ENCODE results near the gene ZBTB20. TPM values are rescaled to one million over a fixed set of nuclear protein-coding genes. Genes with fewer than 3 reads are reported as not detected.

Gene ZBTB20
- total RNA-seq, 1 donor from 2014 or later = 63.3 TPM

DNA sequence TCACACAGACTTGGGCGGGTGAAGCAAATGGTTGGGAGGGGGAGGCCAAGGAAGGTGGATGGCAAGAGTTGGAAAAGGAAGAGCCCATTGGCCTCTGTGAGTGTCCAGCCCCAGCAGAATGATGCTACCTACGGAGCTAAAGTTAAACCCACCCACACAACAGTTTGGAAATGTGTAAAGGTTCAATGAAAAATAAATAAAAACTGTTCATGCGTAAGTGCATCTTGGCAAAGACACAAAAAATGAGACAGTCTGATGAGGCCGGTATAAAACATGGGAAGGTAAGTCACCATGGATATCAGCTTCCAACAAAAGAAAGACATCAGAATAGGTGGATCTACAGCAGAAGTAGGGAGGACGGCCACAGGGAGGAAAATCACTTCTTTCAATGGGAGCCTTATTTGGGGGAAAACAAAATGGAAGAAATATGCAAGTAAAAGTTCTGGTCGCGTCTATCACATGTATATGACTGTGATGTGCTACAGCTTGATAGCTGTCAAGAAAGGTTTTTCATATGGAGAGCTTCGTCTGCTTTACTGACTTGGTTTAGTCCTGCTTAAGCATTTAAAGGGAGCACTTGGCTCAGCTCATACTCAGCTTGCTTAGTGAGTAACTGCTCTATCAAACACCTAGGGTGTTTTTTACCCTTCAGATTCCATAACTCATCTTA lies 770.4 kb downstream of the ZBTB20 start:
- no peak for DNase-seq (ENCODE audit: low spot score)

DNA sequence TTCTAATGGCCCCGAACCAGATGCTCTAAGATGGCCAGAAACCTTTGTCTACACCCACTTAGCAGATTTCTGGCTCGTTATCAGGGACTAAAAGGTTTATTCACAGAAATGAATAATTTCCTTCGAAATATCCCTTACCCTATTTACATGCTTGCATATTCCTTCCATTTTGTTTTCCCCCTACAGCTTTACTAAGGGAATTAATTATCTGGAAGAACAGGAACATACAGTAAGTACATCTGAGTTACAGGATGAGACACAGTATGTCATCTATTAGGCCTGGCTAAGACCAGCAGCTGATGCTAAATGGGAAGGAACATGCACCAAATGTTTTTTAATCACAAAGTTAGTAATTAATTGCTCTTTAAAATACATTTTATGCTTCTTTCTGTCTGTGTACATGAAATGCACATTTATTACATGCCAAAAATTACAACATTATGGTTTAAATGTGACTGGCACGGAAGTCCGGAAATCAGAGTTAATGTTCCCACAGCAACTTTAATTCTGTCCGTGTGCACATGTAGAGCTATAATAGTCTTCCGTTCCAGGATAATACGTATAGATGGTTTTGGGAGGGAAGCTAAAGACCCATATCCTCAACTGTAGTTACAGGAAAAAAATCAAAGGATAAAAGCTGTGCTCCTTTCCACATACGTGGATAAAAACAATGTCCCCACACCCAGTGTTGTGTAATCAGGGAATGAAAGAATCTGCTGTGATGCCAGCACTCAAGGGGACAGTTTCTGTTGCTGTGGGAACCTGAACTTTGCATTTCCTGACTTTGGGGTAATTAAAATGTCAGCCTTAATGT lies 771.3 kb downstream of the ZBTB20 start:
- DNase-seq (ENCODE audit: low spot score) = no peak

DNA sequence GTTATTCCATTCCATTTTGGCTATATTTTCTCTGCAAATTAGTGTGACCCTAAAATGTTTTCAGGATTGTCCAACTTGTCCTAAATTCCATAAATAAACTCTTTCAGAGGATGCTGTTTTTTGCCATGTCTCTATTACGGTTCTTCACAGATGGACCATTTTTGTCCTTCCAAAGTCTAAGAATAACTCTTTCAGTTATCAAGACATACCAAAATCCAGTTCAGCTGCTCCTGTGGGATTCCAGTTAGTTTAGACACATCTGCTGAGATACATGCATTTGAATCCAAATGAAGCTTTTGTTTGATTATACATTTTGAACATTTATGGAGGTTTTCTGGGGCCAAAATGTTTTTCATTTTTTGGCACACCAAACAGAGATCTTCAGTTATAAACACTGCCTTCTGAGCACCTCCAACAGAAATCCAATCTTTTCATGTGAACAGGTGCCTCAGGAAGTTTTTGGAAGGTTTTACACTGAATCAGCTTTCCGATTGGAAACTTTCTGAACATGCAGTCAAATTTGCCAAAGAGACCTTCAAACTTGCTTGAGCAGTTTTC lies 772.6 kb downstream of the ZBTB20 start:
- no peak for DNase-seq (ENCODE audit: low spot score)

DNA sequence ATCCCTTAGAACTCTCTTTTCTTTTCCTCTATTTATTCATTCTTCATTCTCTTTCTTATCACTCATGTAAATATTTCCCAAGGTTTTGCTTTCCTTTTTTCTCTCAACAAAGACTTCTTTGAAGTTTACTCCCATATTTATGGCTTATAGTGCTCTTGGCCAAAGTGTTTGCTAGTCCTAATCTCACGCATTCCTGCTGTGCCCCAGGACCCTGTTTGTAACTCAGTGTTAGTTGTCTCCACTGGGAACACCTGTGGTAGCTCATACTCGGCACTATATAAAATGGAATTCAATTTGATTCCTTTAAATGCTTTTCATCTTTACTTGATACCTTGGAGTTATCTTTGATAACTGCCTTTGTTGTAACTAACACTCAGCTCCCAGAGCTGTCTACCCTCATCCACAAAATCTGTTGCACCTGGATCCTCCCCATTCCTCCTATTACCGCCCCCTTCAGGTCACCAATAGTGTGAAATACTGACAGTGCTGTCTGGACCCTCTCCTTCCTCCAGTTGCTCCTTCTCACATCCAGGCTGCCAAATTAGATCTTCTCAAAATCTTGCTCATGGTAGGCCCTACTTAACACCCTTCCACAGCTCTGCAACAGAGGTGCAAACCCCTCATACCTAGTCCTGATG lies 776.4 kb downstream of the ZBTB20 start:
- no peak for DNase-seq (ENCODE audit: low spot score)

DNA sequence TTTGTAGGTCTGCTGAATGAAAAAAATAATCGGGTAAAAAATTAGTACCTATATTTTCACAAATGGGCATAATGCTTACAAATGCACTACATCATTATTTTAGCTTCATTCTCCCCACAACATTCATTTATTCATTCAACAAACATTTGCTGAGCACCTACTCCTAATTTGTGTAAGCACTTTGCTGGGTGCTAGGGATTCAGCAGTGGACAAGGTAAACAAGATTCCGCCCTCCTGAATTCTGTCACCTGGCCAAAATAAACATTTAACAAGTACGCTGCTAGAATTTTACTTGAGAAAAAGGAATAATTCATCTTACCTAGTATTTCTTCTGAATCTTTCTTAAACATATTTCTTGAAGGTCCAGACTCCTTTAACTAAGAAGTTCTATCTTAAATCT lies 781.2 kb downstream of the ZBTB20 start:
- DNase-seq (ENCODE audit: low spot score) = no peak

DNA sequence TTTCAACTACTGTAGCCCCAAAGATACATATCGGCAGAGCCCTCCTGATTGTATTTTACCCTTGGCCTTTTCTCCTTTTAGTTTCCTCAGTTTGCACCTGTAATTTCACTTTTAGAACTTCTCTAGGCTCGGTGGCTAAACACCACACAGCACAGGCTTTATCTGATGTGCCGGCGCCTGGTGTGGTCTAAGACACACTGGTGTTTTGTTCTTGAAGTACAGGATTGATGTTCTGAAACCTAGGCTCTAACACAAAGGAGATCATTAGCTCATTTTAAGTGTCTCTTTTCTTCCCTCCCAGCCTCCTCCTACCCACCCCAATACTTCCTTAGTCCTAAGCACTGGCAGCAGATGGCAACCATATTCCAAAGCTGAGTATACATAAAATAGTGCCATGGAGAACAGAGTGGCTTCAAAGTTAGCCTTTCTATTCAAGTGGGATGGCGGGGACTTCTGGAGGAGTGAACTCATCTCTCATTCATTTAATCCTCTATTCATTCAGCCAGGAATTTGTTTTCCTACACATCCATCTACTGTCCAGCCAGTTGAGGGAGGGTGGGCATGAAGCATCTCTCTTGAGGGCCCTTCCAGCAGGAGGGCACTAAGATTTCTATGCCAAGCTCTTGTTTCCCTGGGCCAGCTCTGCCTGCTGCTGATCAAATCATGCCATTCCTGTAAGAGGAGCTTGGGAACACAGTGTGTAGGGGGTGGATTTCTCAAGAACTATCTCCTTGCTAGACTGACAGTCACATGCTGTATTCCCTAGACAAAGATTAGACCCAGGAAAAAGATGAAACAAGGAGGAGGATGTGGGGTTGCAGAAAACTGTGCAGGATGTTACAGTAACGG lies 782.1 kb downstream of the ZBTB20 start:
- no peak for DNase-seq (ENCODE audit: low spot score)

DNA sequence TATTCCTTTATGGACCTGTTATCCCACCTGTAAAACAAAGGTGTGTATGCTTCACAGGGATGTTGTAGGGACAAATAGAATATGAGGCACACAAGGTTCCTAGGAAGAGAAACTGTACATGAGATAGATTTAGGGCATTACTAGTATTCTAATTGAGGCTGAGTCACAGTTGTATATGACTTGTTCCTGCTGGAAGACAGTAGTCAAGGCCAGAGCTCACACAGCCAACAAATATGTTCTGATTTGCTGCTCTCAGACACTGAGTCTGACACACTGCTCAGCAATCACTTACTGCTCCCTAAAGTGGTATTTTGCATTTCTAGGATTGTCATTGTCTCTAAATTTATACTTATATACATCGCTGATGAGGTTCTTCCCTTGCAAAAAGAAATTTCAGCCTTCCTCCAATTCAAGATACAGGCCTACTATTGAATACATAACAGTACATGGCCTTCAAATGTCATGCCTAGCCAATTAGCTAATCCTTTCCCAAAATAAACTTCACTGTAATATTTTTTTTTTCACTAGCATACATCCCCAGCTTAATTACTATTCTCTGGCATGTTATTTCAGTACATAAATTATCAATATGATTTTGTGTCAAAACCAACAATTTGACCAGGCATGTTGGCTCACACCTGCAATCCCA lies 783.4 kb downstream of the ZBTB20 start:
- no peak for DNase-seq (ENCODE audit: low spot score)

DNA sequence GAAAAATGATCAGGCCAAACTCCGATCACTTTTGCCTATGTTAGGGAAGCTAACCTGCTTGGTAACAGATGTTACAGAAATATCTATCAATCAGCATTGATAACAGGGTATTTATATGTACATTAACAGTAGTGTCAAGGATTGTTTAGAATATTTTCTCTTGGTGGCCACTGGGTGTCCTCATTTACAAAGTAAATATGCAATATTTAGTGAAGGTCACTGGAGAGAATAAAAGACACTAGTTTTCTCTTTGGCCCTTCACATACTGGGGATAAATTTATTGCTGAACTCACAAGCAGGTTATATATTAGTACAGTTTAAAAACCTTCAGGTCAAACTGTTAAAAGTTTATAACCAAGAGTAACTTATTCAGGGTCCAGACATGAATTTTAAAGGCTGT lies 784.3 kb downstream of the ZBTB20 start:
- DNase-seq (ENCODE audit: low spot score) = peak; percentile 18

DNA sequence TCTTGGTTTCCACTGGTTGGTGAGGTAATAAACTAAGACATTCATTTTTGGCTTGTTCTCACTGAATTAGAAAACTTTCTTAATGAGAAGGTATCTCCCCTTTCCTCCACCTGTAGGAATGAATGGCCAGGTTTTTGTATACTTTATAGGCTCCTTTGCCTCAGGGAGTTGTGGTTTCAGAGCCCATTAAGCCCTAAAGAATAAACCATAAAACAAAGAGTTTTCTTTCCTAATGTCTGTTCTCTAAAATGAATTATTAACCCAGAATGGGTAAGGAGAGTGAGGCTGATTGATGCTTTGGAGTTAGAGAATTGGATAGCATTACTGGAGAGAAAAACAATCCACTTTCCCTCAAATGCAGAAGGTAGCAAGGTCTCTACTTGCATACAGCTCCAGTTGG lies 785.7 kb downstream of the ZBTB20 start:
- DNase-seq (ENCODE audit: low spot score) = no peak

DNA sequence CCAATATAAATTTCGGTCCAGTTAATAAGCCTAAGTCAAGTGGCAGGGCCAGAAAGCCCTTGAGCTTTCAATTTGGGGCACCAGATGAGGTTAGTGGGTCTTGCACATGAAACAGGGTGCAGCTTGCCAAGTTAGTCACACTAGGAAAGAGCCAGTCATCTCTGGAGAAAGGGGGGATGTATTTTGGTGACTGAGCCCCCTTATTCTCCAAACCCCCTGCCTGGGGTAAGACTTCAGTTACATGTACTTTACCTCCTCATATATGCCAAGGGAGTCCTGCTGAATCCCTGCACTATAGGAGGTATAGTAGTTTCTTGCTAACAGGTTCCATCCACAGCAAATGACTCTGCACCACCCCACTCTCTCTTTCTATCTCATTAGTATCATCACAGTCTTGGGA lies 790.6 kb downstream of the ZBTB20 start:
- no peak for DNase-seq (ENCODE audit: low spot score)

DNA sequence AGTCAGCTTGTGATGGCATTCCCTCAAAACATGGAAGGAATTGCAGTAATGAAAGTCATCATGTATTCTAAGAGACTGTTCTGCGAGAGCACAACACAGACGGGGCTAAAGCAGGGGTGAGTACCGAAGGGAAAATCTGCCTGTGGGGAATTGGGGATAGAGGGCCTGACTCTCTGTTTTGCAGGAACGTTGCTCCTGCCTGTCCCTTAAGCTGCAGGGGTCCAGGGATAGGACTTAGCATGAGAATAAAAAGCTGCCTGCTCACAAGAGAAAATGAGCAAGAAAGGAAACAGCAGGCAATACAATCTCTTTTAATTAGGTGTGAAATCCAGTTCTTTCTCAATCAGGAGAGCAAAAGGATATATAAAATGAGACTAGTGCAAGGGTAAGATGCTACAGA lies 791.0 kb downstream of the ZBTB20 start:
- no peak for DNase-seq (ENCODE audit: low spot score)

DNA sequence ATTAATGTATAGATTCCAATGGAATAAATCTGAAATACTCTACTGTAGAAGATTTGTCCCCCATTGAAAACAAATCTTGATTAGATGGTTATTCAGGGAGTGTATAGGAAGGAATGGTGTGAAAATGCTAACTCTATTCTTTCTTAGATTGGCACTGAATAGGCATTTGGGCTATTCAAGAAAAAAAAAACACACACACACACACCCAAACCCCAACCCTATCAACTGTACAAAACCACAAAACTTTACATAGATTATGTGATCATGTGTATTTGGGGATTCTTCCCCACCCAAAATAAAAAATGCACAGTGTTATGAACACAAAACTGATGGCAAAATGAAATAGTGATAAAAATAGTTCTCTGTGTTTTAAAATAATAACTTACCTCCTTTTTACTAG lies 791.4 kb downstream of the ZBTB20 start:
- DNase-seq (ENCODE audit: low spot score) = no peak

DNA sequence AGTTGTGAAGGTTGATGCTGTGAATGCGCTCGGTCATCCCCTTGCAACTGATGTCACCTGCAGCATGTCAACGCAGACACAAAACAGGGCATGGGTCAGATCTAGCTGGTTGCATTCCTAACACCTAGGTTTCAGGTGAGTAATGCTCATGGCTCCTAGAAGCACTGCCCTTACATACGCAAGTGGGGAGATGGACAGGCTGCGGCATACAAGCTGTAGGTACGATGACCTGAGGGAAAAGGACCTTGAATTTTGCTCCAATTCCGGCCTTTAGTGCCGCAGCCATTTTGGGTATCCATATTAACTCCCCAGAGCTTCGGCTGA lies 795.3 kb downstream of the ZBTB20 start:
- no peak for DNase-seq (ENCODE audit: low spot score)

DNA sequence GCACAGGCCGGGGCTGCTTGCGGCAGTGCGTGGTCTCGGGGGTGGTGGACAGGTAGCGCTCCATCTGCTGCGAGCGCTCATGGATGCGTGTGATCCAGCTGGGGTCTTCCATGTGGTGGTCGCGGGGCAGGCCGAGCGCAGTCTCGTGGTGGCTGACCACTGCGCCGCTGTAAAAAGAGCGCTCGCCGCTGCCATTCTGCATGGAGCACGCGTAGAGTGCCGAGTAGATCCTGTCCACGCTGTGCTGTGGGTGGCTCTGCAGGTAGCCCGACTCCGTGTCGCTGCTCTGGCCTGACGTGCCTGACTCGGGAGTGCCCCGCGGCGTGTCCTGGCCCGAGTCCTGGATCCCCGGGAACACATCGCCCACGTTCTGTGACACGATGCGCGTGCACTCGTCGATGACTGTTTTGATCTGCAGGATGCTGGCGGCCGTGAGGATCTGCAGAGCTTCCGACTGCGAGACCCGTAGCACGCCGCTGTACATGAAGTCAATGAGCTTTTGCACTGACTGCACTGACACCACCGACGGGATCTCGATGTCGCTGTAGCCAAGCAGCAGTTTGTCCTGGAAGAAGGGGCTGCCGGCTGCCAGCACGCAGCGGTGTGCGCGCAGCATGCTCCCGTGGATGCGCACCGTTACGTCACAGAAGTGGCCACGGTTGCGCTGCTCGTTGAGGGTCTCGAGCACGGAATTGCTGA lies 795.8 kb downstream of the ZBTB20 start:
- no peak for DNase-seq (ENCODE audit: low spot score)

DNA sequence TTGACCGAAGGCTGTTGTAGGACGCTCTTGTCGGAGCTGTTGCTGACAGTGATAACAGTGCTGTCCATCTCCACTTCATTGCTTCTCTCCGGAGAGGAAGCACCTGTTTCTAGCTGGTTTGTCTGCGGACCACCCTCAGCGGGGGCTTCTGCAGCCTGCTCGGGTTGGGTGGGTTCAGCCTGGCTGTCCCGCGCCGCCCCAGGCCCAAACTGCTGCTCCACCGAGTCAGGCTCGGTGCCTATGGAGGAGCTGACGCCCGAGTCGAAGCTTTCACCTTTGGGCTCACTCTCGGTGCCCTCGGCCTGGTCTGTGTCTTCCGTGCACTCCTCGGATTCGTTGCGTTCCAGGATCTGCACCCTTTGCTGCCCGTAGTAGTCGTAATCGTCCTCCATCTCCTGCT lies 796.4 kb downstream of the ZBTB20 start:
- no peak for DNase-seq (ENCODE audit: low spot score)

DNA sequence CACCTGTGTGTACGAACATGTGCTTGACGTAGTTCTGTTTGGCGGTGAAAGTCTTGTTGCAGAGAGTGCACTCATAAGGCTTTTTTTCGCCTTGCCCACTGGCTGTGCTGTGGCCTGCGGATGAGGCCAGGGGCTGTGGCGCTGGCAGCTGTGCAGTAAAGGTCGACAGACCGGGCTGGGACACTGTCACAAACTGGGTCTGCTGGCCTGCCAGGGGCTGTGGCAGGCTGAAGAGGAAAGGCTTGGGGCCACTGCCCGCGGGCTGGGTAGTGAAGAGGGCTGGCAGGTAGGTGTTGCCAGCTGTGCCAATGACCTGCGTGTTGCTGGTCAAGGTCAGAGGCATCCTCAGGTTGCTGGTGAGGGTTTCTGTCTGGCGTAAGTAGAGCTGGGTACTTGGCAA lies 796.8 kb downstream of the ZBTB20 start:
- DNase-seq (ENCODE audit: low spot score) = no peak

DNA sequence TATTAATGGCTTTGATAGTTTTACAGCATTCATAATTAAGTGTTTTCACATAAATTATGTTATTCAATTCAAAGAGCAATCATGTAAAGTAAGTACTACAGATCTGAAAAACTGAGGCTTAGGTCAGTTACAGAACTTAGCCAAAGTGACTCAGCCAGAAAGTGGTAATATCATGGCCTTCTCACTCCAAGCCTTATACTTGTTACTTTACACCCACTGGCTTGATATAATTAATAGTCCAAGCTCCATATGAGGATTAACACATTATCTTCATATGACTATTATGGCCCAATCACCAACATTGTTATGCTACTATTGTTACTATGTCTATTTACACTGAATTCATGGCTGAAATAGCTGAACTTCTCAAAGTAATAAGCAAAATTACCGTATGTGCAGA lies 802.6 kb downstream of the ZBTB20 start:
- DNase-seq (ENCODE audit: low spot score) = no peak

DNA sequence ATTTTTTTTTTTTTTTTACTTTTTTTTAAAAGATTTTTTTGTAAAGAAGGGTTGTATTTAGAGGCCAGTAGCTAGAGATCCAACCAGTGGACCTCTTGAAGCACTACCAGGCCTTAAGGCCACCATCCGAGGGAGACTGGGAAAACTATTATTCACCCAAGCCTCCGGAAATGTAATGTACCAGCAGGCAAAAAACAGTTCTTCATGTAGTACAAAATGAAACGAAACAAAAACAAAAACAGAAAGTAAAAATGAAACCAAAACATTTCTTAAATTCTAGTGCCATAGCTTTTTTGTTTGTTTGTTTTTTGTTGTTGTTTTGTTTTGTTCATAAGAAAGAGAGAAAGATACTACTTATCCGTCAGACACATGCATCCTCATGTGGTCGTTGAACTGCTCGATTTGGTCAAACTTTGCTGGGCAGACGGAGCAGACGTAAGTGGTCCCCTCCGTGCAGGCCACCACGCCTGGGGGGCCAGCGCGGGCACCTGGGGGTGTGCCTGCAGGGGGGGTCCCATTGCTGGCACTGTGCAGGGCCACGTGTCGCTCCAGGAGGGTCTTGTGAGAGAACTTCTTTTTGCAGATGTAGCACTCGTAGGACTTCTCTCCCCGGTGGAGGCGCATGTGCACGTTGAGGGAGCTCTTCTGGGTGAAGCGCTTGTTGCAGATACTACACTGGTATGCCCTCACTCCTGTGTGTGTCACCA lies 808.3 kb downstream of the ZBTB20 start:
- no peak for DNase-seq (ENCODE audit: low spot score)

DNA sequence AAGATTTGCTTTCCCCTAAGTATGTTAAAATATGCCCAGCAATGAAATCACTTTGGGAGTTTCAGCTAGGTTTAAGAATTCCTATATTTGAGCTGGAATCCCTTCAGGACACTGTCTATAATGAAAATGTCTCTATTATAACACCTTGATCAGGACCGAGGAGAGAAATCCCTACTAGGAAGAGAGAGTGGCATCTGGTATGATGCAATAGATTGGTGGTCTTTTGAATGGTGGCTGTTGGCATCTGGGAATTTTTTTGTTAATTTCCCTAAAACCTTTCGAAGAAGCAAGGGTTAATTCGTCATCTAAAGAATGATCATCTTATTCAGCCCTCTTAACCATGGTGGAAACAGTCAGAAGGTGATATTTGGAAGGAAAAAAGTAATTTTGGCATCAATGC lies 810.2 kb downstream of the ZBTB20 start:
- no peak for DNase-seq (ENCODE audit: low spot score)

DNA sequence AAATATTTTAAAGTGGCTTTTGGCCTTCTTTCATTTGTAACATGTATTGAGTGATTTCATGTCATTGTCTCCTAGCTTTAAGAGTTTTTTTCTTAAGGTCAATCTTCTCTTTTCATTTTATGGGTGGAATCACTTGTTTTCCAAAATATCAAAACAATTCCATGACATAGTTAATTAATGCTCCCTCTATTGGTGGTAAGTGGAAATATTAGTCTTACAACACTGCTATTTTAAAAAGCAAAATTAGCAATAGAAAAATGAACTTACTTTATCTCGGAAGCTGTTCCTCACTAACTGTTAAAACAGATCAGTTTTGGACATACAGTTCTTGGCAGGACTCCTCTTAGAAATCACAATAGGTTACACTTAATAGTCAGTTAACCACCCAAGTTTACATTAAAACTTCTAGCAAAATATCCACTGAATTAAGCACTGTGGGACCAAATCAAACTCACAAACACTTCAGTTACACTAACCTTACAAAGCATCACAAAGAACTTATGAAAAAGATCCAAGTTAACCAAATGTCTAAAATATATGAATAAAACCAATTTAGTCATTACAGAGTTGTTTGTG lies 810.9 kb downstream of the ZBTB20 start:
- DNase-seq (ENCODE audit: low spot score) = no peak
